Activated CD4-positive, alpha-beta T cell treated with anti-CD3 and anti-CD28 coated beads, Interleukin-2, amount 10 ng/mL, durations not matched to agents 7 days and 5 days (primary cell): Measurements from ENCODE around the gene TLE7. TPM values are rescaled to one million over a fixed set of nuclear protein-coding genes. Genes with fewer than 3 reads are reported as not detected.
A peak's percentile ranks its signal among the peaks of the same experiment; 100 is the strongest.

Source experiments
- CTCF ChIA-PET: fragments of 350-600 bp; sonication (Branson Sonifier 250); formaldehyde crosslinking; loops from one replicate; lab custom pipeline; 2021; ENCODE audit warnings: antibody characterized with exemption; lab: Charles Lee
- POLR2A ChIA-PET: fragments of 350-600 bp; sonication (Branson Sonifier 250); formaldehyde crosslinking; loops from one replicate; lab custom pipeline; 2021; ENCODE audit warnings: antibody characterized with exemption; lab: Charles Lee
- DNase-seq: peaks from one replicate; pipeline ENCODE4 v3.0.0-alpha.2; 2020
- H3K27ac Mint-ChIP-seq: one replicate; pipeline ENCODE4 v1.8.0; 2021; ENCODE audit warnings: mild to moderate bottlenecking, moderate library complexity, mixed read lengths
- H3K27me3 Mint-ChIP-seq: one replicate; pipeline ENCODE4 v1.8.0; 2021; ENCODE audit warnings: mixed read lengths
- H3K36me3 Mint-ChIP-seq: one replicate; pipeline ENCODE4 v1.8.0; 2021; ENCODE audit warnings: low read depth, mixed read lengths
- H3K4me1 Mint-ChIP-seq: one replicate; pipeline ENCODE4 v1.8.0; 2021; ENCODE audit warnings: mixed read lengths
- H3K4me3 Mint-ChIP-seq: one replicate; pipeline ENCODE4 v1.8.0; 2021; ENCODE audit warnings: mild to moderate bottlenecking, moderate library complexity, mixed read lengths
- H3K9me3 Mint-ChIP-seq: one replicate; pipeline ENCODE4 v1.8.0; 2021; ENCODE audit warnings: mixed read lengths
- total RNA-seq, 2 experiments: library from RNA; stranded (reverse); gene quantifications; one replicate each; pipeline ENCODE4 v1.2.3, GENCODE V29; 2021

Gene TLE7
- total RNA-seq, 2 experiments from 2014 or later: not detected

DNA sequence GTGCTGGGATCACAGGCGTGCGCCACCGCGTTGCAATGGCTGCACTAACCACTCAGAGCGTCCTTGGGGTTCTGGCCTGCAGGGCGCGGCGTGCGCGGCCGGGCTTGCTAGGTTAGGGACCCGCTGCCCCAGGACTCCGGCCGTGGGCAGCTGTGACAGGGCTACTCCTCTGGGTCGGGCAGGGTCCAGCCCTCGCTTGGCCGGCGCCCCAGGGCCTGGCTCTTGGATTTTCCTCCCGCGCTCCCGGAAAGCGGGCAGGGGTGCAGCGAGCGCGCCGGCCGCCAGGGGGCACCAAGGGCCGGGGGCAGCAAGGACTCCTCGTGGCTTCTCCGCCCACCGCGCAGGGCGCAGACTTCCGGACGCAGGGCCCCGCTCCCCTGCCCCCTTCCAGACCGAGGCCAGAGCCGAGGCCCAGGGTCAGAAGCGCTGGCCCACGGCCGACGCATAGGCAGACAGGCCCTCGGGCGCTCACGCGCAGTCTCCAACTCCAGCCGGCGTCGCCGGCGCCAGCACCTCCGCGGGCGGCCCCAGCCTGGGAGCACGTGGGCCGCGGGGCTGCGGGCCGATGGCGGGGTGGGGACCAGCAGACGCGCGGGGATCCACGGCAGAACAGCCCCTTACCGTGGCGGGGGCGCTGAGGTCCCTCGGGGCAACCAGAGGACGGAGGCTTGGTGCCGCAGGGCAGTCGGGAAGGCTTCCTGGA, 355 bp downstream of the TLE7 start:
- ChIA-PET POLR2A (interaction anchor here (0.5 kb wide), 1 partner anchor 9 kb away, joined by 3 read pairs; no protein-coding TSS in a partner anchor), CTCF (no interaction called here)
- Mint-ChIP-seq H3K9me3 (peaks cover 21% of the 10 kb centered on the region), H3K27ac (no peak overlapping the region), H3K36me3 (no peaks in the 10 kb centered on the region), H3K27me3 (peaks cover 2% of the 10 kb centered on the region), H3K4me1 (no peaks in the 10 kb centered on the region), H3K4me3 (no peak overlapping the region)
- DNase-seq: peak; percentile 18

DNA sequence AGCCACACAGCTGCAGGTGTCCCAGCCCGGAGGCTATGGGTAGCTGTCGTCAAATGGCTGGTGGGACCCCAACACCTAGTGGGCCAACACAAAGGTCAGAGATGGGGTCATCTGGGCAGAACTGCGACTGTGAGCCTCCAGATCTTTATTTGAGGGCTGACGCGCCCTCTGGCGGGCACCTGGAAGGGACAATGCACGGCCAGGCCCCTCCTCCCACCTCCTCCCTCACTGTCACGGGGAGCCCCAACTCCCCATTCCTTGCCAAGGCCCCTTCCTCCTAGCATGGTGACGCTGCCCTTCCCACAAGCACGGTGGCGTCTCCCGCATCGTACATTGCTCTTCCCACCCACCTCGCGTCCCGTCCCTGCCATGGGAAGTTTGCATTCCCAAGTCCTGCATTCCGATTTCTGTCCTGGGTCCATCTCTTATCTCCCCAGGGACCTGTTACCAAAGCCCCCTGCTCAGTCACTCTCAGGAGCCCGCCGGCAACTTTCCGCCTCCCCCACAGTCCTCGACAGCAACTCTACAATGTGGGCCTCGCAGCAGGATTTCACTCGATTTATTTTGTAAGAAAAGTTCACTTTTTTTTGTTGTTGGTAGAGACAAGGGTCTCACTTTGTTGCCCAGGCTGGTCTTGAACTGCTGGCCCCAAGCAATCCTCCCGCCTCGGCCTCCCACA, 1.0 kb downstream of the TLE7 start:
- peaks cover 2% of the 10 kb centered on the region for H3K27me3 Mint-ChIP-seq
- no peak for DNase-seq
- H3K36me3 Mint-ChIP-seq: no peaks in the 10 kb centered on the region
- ChIA-PET POLR2A (no interaction called here), CTCF (interaction anchor here (0.5 kb wide), 1 partner anchor 11 kb away, joined by 4 read pairs; no protein-coding TSS in a partner anchor)
- H3K27ac Mint-ChIP-seq: no peak overlapping the region
- H3K9me3 Mint-ChIP-seq: peaks cover 17% of the 10 kb centered on the region
- no peak overlapping the region for H3K4me3 Mint-ChIP-seq
- H3K4me1 Mint-ChIP-seq: no peaks in the 10 kb centered on the region

DNA sequence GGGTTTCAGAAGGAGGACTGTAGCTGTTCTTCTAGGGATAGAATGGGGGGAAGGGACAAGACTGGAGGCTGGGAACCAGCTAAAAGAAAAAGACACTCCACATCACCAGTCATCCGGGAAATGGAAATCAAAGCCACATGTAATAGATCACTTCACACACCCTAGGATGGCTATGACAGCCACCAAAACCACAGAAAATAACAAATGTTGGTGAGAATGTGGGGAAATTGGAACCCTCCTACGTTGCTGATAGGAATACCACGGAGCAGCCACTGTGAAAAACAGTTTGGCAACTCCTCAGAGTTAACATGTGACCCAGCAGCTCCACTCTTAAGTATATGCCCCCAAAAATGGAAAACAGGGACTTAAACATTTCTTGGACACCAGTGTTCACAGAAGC, 2.3 kb downstream of the TLE7 start:
- Mint-ChIP-seq H3K4me3 (no peak overlapping the region), H3K4me1 (no peaks in the 10 kb centered on the region), H3K27ac (no peak overlapping the region), H3K36me3 (no peaks in the 10 kb centered on the region), H3K27me3 (peaks cover 2% of the 10 kb centered on the region), H3K9me3 (peaks cover 8% of the 10 kb centered on the region)
- ChIA-PET POLR2A (no interaction called here), CTCF (no interaction called here)
- no peak for DNase-seq

DNA sequence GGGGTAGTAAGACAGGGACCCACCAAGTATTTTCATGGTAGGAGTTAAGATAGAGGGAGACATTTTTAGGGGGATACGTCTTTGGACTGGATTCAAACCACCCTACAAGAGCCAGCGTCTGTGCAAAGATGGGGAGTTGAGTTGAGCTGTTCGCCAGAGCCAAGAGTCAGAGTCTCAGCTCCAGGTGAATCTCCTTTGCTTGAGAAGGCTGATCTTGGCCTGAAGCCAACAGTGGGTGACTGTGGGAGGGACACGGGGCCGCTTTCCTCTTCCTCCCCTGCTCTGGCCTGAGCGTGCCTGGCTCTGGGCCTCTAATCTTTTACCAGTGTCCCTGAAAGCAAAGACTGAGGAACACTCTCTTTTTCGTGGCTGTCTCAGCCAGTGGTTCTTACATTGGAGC, 5.4 kb downstream of the TLE7 start:
- Mint-ChIP-seq H3K36me3 (no peaks in the 10 kb centered on the region), H3K27ac (no peak overlapping the region), H3K4me1 (no peaks in the 10 kb centered on the region), H3K4me3 (no peak overlapping the region), H3K27me3 (peaks cover 2% of the 10 kb centered on the region), H3K9me3 (no peaks in the 10 kb centered on the region)
- DNase-seq: no peak
- ChIA-PET CTCF (interaction anchor here (0.7 kb wide), 1 partner anchor 100 kb away, joined by 3 read pairs; no protein-coding TSS in a partner anchor), POLR2A (interaction anchor here (0.6 kb wide), 1 partner anchor 24 kb away, joined by 3 read pairs; no protein-coding TSS in a partner anchor)

DNA sequence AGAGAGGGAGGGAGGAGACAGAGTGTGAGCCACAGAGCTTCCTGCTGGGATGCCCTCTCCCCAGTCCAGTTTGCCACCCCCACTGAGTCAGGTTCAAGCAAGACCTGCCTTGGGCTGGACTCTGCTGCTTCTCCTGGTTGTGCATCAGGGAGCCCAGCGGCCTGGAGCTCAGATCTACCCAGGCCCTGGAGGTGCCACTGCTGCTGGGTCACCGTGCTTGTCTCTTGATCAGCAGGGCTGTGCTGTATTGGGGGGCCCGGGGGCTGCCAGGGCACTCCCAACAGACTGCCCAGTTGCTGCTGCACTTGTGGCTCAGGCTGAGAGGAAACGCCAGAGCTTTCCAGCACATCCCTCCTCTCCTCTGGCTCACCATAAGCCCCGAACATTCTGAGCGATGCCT, 8.9 kb downstream of the TLE7 start:
- POLR2A ChIA-PET: no interaction called here
- Mint-ChIP-seq H3K4me1 (no peaks in the 10 kb centered on the region), H3K27ac (no peak overlapping the region), H3K27me3 (peaks cover 8% of the 10 kb centered on the region), H3K4me3 (no peak overlapping the region), H3K36me3 (no peaks in the 10 kb centered on the region), H3K9me3 (no peaks in the 10 kb centered on the region)
- DNase-seq: no peak
- CTCF ChIA-PET: interaction anchor here (1.3 to 1.9 kb wide), 2 partner anchors 9 to 15 kb away, joined by 3 to 4 read pairs; no protein-coding TSS in a partner anchor

- POLR2A ChIA-PET: no interaction called here
- no peaks in the 10 kb centered on the region for H3K4me1 Mint-ChIP-seq
- CTCF ChIA-PET: interaction anchor here (1.9 kb wide), 1 partner anchor 8 kb away, joined by 4 read pairs; no protein-coding TSS in a partner anchor
Observed at GRCh38 chr16:71431991-71432390, 9.9 kb downstream of the TLE7 start.

DNA sequence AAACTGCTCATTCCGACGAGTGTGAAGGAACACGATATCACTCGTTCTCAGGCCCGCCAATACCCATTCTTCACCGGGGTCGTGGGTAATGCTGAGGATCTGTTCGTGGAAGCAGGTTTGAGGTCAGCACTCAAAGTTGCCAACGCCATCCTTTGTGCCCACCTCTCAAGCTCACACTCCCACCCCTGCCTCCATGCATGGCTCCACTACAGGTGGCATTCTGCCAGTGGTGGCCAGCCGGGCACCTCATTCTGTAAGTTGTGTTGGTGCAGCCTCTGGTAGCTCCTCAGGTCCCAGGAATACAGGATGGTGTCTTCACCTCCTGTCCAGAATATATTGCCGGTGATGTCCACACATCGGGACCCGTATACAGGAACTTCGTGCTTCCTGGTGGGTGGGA, 10.7 kb downstream of the TLE7 start:
- Mint-ChIP-seq H3K27me3 (peaks cover 18% of the 10 kb centered on the region), H3K27ac (no peak overlapping the region), H3K9me3 (no peaks in the 10 kb centered on the region), H3K4me3 (no peak overlapping the region), H3K4me1 (no peaks in the 10 kb centered on the region), H3K36me3 (no peaks in the 10 kb centered on the region)
- POLR2A ChIA-PET: no interaction called here
- no peak for DNase-seq
- CTCF ChIA-PET: no interaction called here

More at GRCh38 chr16:71431991-71432390, 9.9 kb downstream of the TLE7 start:
- peaks cover 10% of the 10 kb centered on the region for H3K27me3 Mint-ChIP-seq
- no peaks in the 10 kb centered on the region for H3K9me3 Mint-ChIP-seq
- DNase-seq: no peak
- H3K4me3 Mint-ChIP-seq: no peak overlapping the region
- H3K27ac Mint-ChIP-seq: no peak overlapping the region
- no peaks in the 10 kb centered on the region for H3K36me3 Mint-ChIP-seq

- Mint-ChIP-seq H3K4me1 (no peaks in the 10 kb centered on the region), H3K4me3 (no peak overlapping the region), H3K9me3 (no peaks in the 10 kb centered on the region), H3K27me3 (peaks cover 22% of the 10 kb centered on the region), H3K36me3 (no peaks in the 10 kb centered on the region), H3K27ac (no peak overlapping the region)
- no peak for DNase-seq
- CTCF ChIA-PET: interaction anchor here (1.4 kb wide), 1 partner anchor 18 kb away, joined by 5 read pairs; no protein-coding TSS in a partner anchor
- POLR2A ChIA-PET: no interaction called here
Observed at GRCh38 chr16:71430744-71431143, 11.1 kb downstream of the TLE7 start.

DNA sequence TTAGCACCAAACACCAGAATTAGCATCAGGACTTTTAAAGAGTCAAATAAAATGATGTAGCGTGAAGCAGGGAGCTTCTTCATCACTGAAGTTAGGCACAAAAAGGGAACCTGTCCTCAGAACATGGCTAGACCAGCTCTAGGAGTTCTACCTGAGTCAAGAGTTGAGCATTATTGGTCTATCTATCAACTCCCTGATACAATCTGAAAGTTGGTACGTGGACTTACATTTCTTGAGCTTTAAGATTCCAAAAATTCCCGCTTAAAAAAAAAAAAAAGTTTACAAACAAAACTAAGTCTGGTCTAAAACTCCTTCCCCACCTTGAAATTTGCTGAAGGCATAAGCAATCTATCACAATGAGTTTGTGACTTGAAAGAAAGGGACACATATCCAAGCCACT, 12.3 kb downstream of the TLE7 start:
- H3K4me1 Mint-ChIP-seq: no peaks in the 10 kb centered on the region
- ChIA-PET CTCF (interaction anchor here (0.7 to 1.4 kb wide), 2 partner anchors 11 to 17 kb away, joined by 4 to 5 read pairs; no protein-coding TSS in a partner anchor), POLR2A (no interaction called here)
- H3K9me3 Mint-ChIP-seq: no peaks in the 10 kb centered on the region
- H3K36me3 Mint-ChIP-seq: no peaks in the 10 kb centered on the region
- no peak for DNase-seq
- no peak overlapping the region for H3K27ac Mint-ChIP-seq
- H3K4me3 Mint-ChIP-seq: no peak overlapping the region
- peaks cover 32% of the 10 kb centered on the region for H3K27me3 Mint-ChIP-seq

- DNase-seq: no peak
- H3K36me3 Mint-ChIP-seq: no peaks in the 10 kb centered on the region
- H3K9me3 Mint-ChIP-seq: no peaks in the 10 kb centered on the region
- no peaks in the 10 kb centered on the region for H3K4me1 Mint-ChIP-seq
- ChIA-PET POLR2A (no interaction called here), CTCF (interaction anchor here (0.6 kb wide), 1 partner anchor 15 kb away, joined by 3 read pairs; no protein-coding TSS in a partner anchor)
- H3K27me3 Mint-ChIP-seq: peaks cover 37% of the 10 kb centered on the region
- H3K27ac Mint-ChIP-seq: no peak overlapping the region
- no peak overlapping the region for H3K4me3 Mint-ChIP-seq
Observed at GRCh38 chr16:71428883-71429282, 13.0 kb downstream of the TLE7 start.

DNA sequence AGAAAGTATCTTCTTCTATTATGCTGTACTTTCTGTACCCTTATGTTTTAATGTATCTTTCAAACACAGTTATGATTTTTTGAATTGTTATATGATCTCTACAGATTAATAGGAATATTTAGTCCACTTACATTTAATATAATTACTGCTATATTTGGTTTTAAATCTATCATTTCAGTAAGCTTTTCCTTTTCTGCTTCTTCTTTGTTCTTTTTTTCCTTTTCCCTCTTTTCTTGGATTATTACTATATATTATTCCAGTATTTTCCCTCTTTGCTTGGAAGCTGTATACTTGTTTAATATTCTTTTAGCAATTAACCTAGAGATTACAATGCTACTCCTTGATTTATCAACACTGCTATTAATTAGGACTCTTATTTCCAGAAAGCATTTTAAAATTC, 13.5 kb downstream of the TLE7 start:
- Mint-ChIP-seq H3K27ac (no peak overlapping the region), H3K9me3 (no peaks in the 10 kb centered on the region), H3K4me3 (no peak overlapping the region), H3K27me3 (peaks cover 38% of the 10 kb centered on the region), H3K36me3 (no peaks in the 10 kb centered on the region), H3K4me1 (no peaks in the 10 kb centered on the region)
- CTCF ChIA-PET: interaction anchor here (0.6 kb wide), 1 partner anchor 15 kb away, joined by 3 read pairs; no protein-coding TSS in a partner anchor
- POLR2A ChIA-PET: no interaction called here
- no peak for DNase-seq

DNA sequence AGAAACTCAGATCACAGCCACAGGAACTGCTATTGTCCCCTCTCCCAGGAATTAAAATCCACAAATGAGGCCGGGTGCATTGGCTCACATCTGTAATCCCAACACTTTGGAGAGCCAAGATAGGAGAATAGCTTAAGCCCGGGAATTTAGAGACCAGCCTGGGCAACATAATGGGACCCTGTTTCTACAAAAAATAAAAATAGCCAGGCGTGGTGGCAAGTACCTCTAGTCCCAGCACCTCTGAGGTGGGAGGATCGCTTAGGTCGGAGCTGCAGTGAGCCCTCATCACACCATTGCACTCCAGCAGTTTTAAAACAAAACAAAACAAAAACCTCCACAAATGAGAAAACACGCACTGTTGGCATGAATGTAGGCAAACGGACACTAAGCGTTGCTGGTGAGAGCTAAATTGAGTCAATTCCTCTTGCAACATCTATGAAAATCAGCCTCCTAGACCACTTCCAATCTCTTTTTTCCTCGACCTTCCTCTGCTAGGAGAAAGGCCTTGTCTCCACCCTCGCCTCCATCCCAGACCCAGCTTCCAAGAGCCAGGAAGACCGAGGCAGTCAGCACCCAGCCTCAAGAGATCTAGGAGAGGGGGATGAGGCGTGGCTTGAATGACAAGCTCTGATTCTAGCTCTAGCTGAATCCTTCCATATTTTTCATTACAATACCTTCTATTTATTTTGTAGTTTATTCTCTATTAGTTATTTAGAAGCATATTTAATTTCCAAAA, 14.8 kb downstream of the TLE7 start:
- Mint-ChIP-seq H3K9me3 (no peaks in the 10 kb centered on the region), H3K27ac (no peak overlapping the region), H3K4me1 (no peaks in the 10 kb centered on the region), H3K4me3 (no peak overlapping the region), H3K27me3 (peaks cover 38% of the 10 kb centered on the region), H3K36me3 (no peaks in the 10 kb centered on the region)
- DNase-seq: no peak
- POLR2A ChIA-PET: no interaction called here
- CTCF ChIA-PET: no interaction called here
